Left ventricle myocardium inferior (tissue), 1 donor: ENCODE results near the gene TTYH1. TPM values are rescaled to one million over a fixed set of nuclear protein-coding genes. Genes with fewer than 3 reads are reported as not detected.
A peak's percentile ranks its signal among the peaks of the same experiment; 100 is the strongest.

Source experiments
- DNase-seq: peaks from one replicate; pipeline ENCODE4 v3.0.0-alpha.2; 2020
- H3K27ac ChIP-seq: fragments of 200-600 bp; replicated peaks from 2 replicates; pipeline ENCODE4 v1.8.0; 2021
- H3K27me3 ChIP-seq: fragments of 200-600 bp; 2 replicates; pipeline ENCODE4 v1.8.0; 2021; ENCODE audit warnings: low read depth
- H3K36me3 ChIP-seq: fragments of 200-600 bp; 2 replicates; pipeline ENCODE4 v1.8.0; 2021
- H3K4me1 ChIP-seq: fragments of 200-600 bp; 2 replicates; pipeline ENCODE4 v1.8.0; 2021
- H3K4me3 ChIP-seq: fragments of 200-600 bp; 2 replicates; pipeline ENCODE4 v1.8.0; 2021; ENCODE audit warnings: mild to moderate bottlenecking, moderate library complexity
- H3K9me3 ChIP-seq: fragments of 200-600 bp; replicated peaks from 2 replicates; pipeline ENCODE4 v1.8.0; 2021
- intact Hi-C: fragments of 100-400 bp; cut with micrococcal nuclease; formaldehyde crosslinking; loops from one replicate; pipeline ENCODE4 v1.11.0; 2022
- total RNA-seq: library from RNA; stranded (reverse); fragmentation: NEBNext Ultra II Directional; extraction: Animal tissue kit (Norgen Biotek cat#: 25700); gene quantifications from one replicate; pipeline ENCODE4 v1.2.1, GENCODE V29; 2021
- TF ChIP-seq, protein P1 (sequence below): fragments of 200-600 bp; IDR thresholded peaks from 2 replicates; pipeline ENCODE4 v1.8.0; 2021; ENCODE audit warnings: antibody characterized with exemption, mild to moderate bottlenecking, borderline replicate concordance
- donor health status: DM: no; HTN: yes; CAD: no; lungs with severe emphysema.

TTYH1 gene
- total RNA-seq, 1 donor from 2014 or later, result 1.9 TPM

DNA sequence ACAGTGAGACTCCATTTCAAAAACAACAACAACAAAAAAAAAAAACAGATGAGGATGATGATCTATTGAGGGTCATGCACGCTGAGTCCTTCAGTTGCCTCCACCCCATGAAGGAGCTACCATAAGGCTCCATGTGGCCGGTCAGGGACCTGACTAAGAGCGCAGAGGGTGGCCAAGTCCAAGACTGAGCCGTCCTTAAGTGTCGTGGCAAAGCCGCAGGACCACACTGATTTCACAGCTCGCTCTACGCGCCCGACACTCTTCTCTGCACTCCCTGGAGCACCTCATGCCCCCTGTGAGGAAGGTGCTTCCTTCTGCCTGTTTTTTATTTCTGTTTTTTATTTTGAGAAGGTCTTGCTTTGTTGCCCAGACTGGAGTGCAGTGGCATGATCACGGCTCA, 12.3 kb downstream of the TTYH1 start:
- intact Hi-C loops, result no loop called here
- Histone ChIP-seq H3K27me3 (peaks cover 94% of the 10 kb centered on the region), H3K4me1 (peaks cover 23% of the 10 kb centered on the region)

DNA sequence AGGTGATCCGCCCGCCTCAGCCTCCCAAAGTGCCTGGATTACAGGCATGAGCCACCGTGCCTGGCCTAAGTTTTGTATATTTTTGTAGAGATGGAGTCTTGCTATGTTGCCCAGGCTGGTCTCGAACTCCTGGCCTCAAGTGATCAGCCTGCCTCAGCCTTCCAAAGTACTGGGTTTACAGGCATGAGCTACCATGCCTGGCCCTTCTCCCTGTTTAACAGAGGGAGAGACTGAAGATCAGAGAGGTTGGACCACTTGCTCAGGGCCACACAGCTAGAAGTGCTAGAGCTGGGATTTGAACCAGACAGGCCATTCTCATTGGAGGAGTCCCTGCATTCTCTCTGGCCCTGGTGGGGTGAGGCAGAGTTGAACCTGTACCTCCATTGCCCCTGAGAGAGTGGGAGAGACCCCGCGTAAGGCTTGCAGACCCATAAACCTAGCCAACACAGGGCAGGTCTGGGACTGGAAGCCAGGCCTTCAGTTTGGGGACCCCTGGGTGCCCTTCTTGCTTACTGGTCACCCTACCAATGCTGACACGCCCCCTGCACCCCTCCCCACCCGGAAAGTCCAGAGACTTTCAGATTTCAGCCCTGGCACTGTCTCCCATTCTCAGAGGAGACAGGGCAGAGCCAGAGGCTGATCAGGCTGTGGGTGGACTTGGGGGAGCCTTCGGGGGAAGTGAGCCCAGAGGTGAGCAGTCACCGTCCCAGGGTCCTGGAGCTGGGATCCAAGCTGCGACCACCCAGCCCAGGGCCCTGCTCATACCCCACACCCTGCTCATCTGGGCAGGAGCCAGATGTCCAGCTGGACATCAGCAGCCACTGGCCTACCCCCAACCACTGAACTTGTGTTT, 13.3 kb downstream of the TTYH1 start:
- no peak for DNase-seq
- H3K4me3 ChIP-seq, result no peak overlapping the region
- peaks cover 23% of the 10 kb centered on the region for H3K4me1 ChIP-seq
- no peak overlapping the region for H3K27ac ChIP-seq
- TF ChIP-seq, protein P1, sequence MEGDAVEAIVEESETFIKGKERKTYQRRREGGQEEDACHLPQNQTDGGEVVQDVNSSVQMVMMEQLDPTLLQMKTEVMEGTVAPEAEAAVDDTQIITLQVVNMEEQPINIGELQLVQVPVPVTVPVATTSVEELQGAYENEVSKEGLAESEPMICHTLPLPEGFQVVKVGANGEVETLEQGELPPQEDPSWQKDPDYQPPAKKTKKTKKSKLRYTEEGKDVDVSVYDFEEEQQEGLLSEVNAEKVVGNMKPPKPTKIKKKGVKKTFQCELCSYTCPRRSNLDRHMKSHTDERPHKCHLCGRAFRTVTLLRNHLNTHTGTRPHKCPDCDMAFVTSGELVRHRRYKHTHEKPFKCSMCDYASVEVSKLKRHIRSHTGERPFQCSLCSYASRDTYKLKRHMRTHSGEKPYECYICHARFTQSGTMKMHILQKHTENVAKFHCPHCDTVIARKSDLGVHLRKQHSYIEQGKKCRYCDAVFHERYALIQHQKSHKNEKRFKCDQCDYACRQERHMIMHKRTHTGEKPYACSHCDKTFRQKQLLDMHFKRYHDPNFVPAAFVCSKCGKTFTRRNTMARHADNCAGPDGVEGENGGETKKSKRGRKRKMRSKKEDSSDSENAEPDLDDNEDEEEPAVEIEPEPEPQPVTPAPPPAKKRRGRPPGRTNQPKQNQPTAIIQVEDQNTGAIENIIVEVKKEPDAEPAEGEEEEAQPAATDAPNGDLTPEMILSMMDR, result no peak
- intact Hi-C loops, result no loop called here
- no peaks in the 10 kb centered on the region for H3K36me3 ChIP-seq
- peaks cover 95% of the 10 kb centered on the region for H3K27me3 ChIP-seq
- H3K9me3 ChIP-seq, result no peaks in the 10 kb centered on the region

More for the DNA sequence above, 12.3 kb downstream of the TTYH1 start:
- DNase-seq, result no peak
- H3K27ac ChIP-seq, result no peak overlapping the region
- TF ChIP-seq, protein P1, result no peak
- H3K36me3 ChIP-seq, result no peaks in the 10 kb centered on the region
- no peaks in the 10 kb centered on the region for H3K9me3 ChIP-seq
- H3K4me3 ChIP-seq, result no peak overlapping the region

DNA sequence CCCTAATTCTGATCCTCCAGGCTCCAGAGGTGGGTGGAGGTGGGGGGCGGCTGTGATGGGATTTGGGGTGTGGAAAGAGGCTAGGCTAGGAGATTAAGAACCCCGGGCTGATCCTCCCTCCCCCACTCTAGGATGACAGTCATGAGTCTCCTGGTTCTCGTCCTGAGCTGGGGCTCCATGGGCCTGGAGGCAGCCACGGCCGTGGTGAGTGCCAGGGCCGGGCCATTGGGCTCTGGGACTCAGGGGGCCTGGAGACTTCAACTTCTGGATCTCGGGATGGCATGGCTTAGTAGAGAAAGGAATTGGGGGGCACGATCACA, 13.9 kb downstream of the TTYH1 start:
- no peaks in the 10 kb centered on the region for H3K36me3 ChIP-seq
- H3K27me3 ChIP-seq, result peaks cover 92% of the 10 kb centered on the region
- peaks cover 24% of the 10 kb centered on the region for H3K4me1 ChIP-seq
- no peak for DNase-seq
- no peaks in the 10 kb centered on the region for H3K9me3 ChIP-seq
- TF ChIP-seq, protein P1, result no peak
- no peak overlapping the region for H3K27ac ChIP-seq
- H3K4me3 ChIP-seq, result no peak overlapping the region
- intact Hi-C loops, result no loop called here

DNA sequence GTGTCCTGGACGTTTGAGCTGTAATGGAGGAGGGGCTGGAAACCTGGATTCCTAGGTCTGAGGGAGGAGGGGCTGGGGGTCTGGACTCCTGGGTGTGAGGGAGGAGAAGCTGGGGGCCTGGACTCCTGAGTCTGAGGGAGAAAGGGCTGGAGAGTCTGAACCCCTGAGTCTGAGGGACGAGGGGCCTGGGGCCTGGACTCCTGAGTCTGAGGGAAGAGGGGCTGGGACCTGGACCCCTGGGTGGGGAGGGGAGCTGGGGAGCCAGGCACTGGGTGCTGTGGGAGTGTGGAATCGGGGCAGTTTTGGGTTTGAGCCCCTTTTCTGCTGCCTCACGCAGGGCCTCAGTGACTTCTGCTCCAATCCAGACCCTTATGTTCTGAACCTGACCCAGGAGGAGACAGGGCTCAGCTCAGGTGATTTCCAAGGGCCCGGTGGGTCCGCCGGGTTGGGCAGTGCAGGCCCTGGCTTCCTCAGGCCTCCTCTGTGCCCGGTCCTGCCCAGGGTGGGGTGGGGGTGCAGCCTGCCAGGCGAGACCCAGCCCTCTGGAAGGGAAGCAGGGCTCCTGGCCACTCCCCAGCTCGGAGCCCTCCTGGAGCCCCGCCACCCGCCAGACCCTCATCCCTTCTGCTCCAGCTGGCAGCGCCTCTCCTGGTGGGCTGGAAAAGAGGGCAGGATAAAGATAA, 14.4 kb downstream of the TTYH1 start:
- Histone ChIP-seq H3K36me3 (no peaks in the 10 kb centered on the region), H3K4me1 (peaks cover 29% of the 10 kb centered on the region), H3K4me3 (no peak overlapping the region), H3K27me3 (peaks cover 86% of the 10 kb centered on the region), H3K27ac (no peak overlapping the region), H3K9me3 (no peaks in the 10 kb centered on the region)
- TF ChIP-seq, protein P1, result no peak
- no peak for DNase-seq
- intact Hi-C loops, result no loop called here

DNA sequence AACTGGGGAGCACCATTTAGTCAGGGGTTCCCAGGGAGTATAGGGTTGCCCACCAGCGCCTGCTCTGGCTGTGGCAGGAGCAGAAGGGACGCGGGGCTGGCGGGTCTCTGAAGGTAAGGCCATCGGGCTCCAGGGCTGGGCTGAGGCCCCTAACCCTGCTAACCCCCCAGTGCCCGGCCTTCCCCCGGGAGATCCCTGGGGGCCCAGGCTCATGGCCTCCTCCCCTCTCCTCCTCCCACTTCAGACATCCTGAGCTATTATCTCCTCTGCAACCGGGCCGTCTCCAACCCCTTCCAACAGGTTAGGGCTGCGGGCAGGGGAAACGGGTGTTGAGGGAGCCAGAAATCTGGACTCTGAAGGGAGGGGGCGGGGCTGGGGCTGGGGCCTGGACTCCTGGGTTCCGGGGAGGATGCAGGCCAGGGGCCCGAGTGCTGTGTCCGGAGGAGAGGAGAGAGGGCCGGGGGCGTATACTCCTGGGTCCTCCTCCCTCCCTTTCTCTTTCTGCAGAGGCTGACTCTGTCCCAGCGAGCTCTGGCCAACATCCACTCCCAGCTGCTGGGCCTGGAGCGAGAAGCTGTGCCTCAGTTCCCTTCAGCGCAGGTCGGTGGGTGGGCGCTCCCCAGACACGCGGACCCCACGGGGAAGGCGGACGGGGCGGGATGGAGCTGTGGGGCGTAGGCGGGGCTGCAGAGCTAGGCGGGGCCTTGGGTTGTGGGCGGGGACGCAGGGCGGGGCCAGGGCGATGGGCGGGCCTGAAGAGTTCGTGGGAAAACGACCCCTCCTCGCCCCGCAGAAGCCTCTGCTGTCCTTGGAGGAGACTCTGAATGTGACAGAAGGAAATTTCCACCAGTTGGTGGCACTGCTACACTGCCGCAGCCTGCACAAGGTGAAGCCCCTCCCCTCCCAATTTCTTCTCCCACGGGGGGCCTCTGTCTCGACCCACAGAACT, 15.3 kb downstream of the TTYH1 start:
- intact Hi-C loops, result no loop called here
- H3K27ac ChIP-seq, result peak overlapping the region; percentile 27
- H3K4me1 ChIP-seq, result peaks cover 38% of the 10 kb centered on the region
- peak; percentile 47 for DNase-seq
- peaks cover 77% of the 10 kb centered on the region for H3K27me3 ChIP-seq
- H3K9me3 ChIP-seq, result no peaks in the 10 kb centered on the region
- H3K4me3 ChIP-seq, result peak overlapping the region; percentile 51
- H3K36me3 ChIP-seq, result no peaks in the 10 kb centered on the region
- TF ChIP-seq, protein P1, result peak; percentile 49
